ENCODE data around the gene TIMP2.
"Not testable (repeated sequence)": the region's sequence is repeated elsewhere in the genome, so short reads cannot be mapped to it uniquely, and the experiment has no call there.

TIMP2 gene

GRCh38 chr17:78954684-78955083 lies 29.5 kb upstream of the TIMP2 start:
- no peak for DNase-seq

- DNase-seq = no peak
Observed at GRCh38 chr17:78953356-78954350, 28.5 kb upstream of the TIMP2 start.

- DNase-seq = no peak
Observed at GRCh38 chr17:78952706-78953105, 27.5 kb upstream of the TIMP2 start.

GRCh38 chr17:78951967-78952551 lies 26.9 kb upstream of the TIMP2 start:
- no peak for DNase-seq

DNA sequence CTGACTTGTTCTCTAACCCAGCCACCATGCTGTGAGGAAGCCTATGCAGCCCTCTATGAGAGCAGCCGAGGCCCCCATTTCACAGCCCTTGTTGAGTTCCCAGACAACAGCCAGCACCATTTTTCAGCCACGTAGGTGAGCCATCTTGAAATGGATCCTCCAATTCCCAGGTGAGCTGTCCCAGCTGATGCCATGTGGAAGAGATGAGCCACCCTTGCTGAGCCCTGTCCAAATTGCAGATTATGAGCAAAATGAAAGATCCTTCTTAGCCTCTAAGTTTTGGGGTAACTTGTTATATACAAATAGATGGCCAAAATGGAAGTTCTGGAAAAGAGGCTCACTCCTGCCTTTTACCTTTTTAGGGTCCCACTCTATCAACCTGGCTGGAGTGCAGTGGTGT lies 25.7 kb upstream of the TIMP2 start:
- no peak for DNase-seq

- DNase-seq = no peak
Observed at GRCh38 chr17:78947235-78948149, 22.3 kb upstream of the TIMP2 start.

GRCh38 chr17:78946631-78947030 lies 21.4 kb upstream of the TIMP2 start:
- no peak for DNase-seq

GRCh38 chr17:78946131-78946530 lies 20.9 kb upstream of the TIMP2 start:
- DNase-seq = no peak

GRCh38 chr17:78945455-78945854 lies 20.3 kb upstream of the TIMP2 start:
- DNase-seq = not testable (repeated sequence)

DNA sequence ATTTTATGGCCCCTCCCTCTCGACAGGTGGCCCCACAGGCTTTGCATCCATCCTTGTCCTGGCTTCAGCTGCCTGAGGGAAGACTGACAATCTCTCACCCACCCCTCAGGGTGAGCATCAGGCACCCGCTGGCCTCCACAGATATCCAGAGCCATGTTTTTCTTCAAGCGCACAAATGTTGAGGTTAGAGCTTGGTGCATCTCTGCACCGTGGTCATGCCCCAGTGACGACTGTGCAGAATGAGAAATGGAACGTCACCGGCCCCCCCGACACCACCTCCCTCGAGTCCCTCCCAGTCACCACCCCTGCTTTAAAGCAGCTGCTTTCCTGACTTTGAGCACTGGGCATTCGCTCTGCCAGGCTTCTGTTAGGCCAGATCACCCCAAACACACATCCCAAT lies 19.8 kb upstream of the TIMP2 start:
- DNase-seq = no peak

DNA sequence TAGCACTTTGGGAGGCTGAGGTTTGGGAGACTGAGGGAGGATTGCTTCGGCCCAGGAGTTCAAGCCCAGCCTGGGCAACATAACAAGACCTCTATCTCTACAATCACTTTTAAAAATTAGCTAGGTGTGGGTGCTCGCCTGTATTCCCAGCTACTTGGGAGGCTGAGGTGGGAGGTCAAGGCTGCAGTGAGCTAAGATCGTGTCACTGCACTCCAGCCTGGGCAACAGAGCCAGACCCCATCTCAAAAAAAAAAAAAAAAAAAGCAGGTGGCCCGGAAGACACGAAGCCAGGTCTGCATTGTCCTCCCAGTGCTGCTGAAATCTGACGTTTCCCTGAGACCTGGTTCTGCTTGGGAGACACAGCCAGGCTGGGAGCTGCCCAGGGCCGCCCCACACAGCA lies 18.8 kb upstream of the TIMP2 start:
- no peak for DNase-seq

DNA sequence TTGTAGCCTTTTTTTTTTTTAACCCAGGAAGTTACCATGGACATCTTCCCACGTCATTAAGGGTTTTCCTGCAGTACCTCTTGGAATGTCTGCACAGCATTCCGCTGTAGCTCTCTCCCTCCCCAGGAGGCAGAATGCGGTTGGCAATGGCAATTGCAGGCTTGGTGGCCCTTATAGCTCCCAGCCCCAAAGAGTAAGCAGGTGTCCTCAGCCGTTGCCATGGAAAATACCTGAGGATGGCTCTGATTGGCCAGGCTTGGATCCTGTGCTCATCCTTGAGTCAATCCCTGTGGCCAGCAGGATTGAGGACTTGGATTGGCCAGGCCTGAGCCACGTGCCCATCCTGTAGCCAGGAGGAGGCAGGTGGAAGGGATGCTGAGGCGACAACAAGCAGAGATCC lies 15.5 kb upstream of the TIMP2 start:
- DNase-seq = no peak

DNA sequence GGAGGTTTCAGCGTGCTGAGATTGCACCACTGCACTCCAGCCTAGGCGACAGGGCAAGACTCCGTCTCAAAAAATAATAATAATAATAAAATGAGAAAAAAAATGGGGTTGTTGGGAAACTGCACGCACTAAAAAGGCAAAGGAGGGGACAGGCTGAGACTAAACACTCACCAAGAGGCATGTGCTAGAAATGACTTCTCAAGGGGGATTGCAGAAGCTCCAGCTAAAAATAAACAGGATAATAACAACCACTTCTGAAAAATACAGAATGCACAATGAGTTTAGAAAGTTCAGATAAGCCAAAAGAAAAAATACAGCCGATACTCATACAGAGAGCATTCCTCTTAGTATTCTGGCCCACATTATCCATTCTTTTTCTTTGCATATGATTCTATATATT lies 15.1 kb upstream of the TIMP2 start:
- DNase-seq = no peak

DNA sequence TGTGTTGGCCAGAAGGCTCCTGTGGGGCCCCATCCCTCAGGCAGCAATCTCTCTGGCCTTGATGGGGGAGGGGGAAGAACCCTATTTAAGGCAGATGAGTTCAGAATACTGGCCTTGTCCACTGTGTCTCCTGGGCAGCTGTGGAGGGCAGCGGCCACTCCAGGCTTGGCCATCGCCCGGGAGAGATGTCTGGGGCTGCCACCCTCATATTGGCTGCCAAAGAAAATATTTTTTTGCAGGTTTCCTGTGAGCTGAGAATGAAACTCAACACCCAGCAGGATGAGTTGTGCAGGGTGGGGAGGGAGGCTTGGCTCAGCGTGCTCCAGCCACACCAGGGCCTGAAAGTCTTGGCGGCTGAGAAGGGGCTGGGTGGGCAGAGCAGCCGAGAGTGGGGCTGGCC lies 14.4 kb upstream of the TIMP2 start:
- no peak for DNase-seq

DNA sequence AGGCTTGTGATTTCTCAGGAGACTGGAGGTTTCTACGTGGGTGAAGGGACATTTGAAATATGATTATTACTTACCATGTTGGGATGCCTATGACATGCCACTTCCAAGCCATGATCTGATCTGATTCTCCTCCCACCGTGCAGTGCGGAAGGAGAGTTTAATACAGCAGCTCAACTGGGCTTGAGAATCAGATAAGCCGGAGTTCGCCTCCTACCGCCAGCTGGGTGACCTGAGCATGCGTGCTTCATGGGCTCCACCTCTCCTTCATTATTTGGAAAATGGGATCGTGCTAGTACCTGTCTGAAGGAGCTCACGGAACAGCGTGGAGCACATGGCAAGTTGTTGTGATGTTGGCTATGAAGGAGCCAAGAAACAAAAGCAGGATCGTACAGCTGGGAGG lies 12.4 kb upstream of the TIMP2 start:
- DNase-seq = no peak

DNA sequence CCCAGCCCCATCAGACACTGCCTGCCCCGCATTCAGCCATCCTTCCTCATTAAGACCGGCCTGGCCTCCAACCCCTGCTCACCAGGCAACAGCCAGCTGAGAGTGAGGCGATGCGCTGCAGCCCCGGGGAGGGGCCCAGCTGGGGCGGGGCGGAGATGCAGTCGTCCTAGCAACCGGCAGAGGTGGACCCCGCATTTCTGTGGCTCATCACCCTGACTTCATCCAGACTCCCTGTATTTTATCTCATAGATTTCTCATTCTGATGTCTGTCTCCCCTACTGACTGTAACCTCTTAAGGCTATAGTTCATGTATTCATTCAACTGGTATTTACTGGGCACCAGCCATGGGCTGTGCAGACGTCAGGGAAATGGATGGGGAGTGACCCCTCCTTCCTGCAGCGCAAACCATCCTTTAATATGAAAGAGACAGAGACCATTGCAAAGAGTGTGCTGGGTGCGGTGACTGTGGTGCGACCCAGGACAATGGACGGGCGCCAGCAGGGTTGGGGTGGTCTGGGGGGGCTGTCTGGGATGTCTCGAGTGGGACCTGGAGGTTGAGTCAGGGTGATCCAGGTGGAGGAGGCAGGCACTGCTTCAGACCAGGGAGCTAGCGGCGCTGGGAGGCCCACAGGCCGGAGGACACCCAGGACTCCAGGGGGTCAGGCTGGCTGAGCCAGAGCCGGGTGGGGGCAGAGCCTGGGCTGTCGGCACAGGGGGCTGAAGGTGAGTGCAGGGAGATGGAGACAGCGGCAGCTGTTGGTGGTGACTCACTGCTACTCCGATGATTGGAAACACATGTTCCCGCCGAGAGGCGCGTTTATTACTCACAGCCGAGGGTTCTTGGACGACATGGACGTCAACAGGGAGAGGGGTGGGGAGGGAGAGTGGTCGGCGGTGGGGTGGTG lies 10.5 kb upstream of the TIMP2 start:
- DNase-seq = peak; percentile 43 to 94

GRCh38 chr17:78934681-78935418 lies 9.7 kb upstream of the TIMP2 start:
- peak in 1 of 2 experiments; percentile 79 for DNase-seq

DNA sequence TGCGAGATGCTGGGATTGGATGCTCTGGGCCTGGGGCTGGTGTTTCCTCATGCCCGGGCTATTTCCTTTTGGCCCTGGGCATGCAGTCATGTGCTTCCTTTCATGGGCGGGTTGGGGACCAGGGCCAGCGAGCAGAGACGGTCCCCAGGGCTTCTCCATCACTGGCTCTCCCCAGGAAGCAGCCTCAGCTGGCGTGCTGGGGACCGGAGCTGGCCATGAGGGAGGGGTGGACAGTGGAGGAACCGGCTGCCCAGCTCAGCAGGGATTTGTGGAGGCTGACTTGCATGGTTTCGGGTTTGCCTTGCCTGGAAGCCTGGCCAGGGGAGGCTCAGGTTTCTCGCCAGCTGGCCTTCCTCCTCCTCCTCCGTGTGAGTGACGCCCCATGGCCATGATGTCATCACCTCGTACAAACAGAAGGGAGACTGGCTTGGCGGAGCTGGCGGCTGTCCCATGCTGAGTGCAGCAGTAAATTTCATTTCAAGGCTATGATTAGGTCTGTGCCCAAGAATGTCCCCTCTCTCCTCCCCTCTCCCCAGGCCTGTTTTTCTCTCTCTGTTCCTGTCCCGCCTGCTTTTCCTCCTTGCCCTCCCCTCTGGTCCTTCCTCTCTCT lies 8.9 kb upstream of the TIMP2 start:
- DNase-seq = peak; percentile 97 to 98

GRCh38 chr17:78933025-78933958 lies 8.1 kb upstream of the TIMP2 start:
- peak; percentile 29 to 57 for DNase-seq
